Right renal pelvis (tissue), 4 donors: Measurements from ENCODE around the gene OSBP2. TPM values are rescaled to one million over a fixed set of nuclear protein-coding genes. Genes with fewer than 3 reads are reported as not detected.
A peak's percentile ranks its signal among the peaks of the same experiment; 100 is the strongest.
"Not testable (repeated sequence)": the region's sequence is repeated elsewhere in the genome, so short reads cannot be mapped to it uniquely, and the experiment has no call there.

Experiments used
- DNase-seq, 4 donors: peaks; one replicate each; pipeline ENCODE4 v3.0.0-alpha.2; 2013; ENCODE audit warnings: low read depth in 4 of 4, low spot score in 3 of 4, missing footprints in 1 of 4
- polyA plus RNA-seq, 4 donors: library from polyadenylated mRNA; unstranded; fragments of 120-200 nt; gene quantifications; one replicate each; pipeline ENCODE4 v1.2.1, GENCODE V29; 2013; ENCODE audit not compliant: insufficient read length in 4 of 4

The OSBP2 gene
- polyA plus RNA-seq, 4 donors, result 4.9 to 6.8 (median 6.2) TPM

DNA sequence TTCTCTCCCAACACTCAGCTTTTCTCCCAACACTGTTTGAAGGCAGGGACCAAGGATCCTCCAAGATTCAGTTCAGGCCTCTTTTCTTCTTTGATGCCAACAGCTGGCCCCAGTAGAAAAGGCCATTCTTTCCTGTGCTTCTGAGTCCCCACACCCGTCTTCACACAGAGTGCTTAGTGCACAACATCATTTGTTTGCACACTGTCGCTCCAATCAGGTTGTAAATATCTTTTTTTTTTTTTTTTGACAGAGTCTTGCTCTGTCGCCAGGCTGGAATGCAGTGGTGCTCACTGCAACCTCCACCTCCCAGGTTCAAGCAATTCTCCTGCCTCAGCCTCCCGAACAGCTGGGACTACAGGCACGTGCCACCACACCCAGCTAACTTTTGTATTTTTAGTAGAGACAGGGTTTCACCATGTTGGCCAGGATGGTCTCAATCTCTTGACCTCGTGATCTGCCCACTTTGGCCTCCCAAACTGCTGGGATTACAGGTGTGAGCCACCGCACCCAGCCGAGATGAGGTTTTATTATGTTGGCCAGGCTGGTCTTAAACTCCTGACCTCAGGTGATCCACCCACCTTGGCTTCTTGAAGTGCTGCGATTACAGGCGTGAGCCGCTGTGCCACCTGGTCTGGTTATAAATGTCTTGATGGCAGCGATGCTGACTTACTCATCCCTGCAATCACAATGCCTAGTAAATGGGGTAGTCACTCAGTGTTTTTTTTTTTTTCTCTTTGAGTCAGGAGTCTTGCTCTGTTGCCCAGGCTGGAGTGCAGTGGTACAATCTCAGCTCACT is 14.6 kb upstream of the OSBP2 start:
- not testable (repeated sequence) for DNase-seq

DNA sequence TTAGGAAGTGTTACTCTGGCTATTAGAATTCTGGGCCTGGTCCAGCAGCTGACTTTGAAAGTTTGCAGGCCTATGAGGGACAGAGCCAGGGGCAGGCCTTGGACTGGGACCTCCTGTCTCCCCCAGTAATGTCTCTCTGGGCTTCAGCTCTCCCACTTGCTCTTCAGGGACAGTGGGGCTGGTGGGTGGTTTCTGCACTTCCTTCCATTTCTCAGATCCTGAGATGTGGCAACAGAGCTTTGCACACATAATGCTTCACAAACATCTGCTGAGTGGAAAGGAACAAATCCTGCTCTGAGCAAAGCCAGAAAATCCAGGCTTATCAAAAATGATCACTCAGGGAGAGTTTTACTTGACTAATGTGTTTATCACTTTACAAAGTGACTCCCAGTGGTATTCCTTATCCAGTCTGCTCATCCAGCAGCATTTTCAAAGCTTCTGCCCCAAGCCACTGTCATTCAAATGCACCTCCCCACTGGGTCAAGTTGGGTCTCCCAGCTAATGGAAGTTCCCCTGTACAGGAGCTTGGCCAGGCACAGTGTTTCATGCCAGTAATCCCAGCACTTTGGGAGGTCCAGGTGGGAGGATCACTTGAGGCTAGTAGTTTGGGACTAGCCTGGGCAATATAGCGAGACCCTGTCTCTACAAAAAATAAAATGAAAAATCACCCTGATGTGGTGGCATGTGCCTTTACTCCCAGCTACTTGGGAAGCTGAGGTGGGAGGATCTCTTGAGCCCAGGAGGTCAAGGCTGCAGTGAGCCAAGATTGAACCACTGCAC is 13.5 kb upstream of the OSBP2 start:
- no peak for DNase-seq

DNA sequence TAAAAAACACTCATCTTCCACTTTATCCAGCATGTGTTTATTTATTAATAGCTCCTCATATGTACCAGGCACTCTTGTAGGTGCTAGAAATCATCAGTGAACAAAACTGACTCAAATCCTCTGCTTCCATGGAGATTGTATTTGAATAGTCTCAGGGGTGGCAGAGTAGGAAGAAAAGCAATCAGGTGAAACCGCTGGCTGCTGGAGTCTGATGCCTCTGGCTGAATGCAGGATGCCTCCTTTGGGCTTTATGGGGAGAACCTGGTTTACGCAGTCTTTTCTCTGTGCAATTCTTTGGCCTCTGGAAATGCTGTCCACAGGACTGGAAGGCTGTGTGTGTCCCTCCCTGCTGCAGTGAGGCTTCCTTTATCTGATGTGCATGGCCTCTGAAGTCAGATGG is 12.8 kb upstream of the OSBP2 start:
- no peak for DNase-seq

DNA sequence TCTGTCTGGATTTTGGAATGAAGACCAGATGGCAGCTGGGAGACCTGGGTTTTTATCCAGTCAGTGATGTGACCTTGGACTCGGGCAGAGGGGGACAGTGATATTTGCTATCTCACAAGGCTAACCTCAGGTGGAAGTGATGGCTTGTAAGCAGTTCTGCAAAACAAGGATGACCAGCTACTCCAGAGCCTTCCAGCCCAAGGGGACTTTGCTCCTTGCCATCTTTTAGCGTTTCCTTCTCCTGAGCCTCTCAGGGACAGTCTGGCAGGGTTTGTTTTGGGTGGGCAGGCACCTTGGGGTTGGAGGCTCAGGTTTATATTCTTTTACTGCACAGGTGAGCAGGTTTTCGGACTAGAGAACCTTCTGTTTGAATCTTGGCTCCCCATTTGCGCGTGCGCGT is 9.5 kb upstream of the OSBP2 start:
- DNase-seq, result no peak

DNA sequence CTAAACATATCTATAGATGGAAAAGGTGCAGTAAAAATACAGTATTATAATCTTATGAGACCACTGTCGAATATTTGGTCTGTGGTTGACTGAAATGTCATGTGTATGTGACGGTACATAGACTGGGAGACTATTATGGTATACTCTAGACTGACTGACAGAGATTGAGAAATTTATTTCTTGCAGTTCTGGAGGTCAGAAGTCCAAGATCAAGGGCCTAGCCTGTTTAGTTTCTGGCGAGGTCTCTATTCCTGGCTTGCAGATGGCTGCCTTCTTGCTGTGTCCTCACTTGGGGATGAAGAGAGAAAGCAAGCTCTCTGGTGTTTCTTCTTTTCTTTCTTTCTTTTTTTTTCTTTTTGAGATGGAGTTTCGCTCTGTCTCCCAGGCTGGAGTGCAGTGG is 7.3 kb upstream of the OSBP2 start:
- DNase-seq, result no peak

DNA sequence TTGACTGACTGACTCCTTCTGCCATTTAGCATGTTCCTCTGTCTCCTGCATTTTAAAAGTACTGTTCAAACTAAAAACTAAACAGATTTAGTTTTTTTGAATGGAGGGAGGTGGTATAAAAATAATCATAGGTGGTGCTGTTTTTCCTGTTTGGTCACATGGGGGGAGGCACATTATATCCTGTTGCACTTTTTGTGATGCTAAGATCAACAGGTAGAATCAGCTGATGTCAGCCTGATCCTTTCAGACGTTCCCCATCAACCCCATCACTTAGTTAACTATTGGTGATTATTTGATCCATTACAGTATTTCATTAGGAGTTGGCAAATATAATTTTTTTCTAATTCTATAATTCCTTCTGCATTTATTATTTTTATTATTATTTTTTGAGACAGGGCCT is 5.1 kb upstream of the OSBP2 start:
- no peak for DNase-seq

DNA sequence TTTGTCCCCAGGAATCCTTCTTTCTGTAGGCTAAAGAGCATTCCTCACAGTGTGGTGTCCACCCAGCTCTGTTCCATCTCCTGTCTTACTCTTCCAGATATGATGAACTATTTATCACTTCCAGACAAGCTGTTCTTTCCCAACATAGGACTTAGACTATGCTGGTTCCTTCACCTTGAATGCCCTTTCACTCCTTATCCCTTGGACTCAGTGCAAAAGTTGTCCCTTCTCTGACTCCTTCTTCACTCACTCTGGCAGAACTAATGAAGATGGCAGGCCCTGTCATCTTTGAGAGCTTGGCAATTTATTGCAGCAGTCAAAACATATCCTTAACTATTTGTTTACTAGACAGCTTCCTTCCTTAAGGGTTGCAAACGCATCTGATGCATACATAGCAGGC is 3.5 kb upstream of the OSBP2 start:
- no peak for DNase-seq

DNA sequence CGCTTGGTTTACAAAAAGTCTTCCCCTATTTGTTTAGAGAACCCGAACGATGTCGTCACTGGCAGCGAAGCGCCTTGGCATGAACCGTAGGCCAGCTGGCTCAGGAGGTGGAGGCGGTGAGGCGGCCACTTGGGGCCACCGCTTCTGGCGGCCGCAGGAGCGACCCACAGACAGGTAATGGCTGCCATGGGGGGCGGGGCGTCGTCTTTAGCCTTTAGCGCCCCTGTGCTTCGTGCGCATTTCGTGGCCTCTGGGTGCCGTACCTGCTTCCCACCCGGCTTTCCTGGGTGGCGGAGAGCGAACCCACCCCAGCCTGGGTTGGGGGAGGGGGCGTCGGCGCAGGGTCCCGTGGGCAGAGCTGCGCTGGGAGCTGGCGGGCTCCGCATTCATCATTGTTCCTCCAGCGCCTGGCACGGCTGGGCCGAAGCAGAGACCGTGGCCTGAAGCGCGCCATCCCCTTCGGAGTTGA is 469 bp upstream of the OSBP2 start:
- peak in 3 of 4 donors; percentile 27 to 49 (median 28) for DNase-seq

DNA sequence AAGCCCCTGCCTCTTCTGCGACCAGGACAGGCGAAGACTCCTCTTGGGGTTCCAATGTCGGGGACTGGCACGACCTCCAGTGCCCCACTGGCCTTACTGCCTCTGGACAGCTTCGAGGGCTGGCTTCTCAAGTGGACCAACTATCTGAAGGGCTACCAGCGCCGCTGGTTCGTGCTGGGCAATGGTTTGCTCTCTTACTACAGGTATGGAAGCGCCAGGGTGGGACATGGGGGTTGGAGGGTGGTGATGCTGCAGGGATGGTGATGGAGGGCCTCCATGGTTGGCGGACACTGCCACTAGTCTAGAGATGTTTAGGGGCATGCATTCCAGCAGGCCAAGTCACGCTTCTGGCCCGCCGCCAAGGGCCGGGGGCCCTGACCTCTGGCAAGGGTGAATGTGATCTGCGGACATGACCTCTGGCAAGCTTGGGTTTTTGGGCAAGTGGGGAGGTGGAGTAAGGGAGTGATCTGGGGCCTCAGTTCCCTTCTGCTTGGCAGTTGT is 727 bp downstream of the OSBP2 start:
- DNase-seq, result no peak

DNA sequence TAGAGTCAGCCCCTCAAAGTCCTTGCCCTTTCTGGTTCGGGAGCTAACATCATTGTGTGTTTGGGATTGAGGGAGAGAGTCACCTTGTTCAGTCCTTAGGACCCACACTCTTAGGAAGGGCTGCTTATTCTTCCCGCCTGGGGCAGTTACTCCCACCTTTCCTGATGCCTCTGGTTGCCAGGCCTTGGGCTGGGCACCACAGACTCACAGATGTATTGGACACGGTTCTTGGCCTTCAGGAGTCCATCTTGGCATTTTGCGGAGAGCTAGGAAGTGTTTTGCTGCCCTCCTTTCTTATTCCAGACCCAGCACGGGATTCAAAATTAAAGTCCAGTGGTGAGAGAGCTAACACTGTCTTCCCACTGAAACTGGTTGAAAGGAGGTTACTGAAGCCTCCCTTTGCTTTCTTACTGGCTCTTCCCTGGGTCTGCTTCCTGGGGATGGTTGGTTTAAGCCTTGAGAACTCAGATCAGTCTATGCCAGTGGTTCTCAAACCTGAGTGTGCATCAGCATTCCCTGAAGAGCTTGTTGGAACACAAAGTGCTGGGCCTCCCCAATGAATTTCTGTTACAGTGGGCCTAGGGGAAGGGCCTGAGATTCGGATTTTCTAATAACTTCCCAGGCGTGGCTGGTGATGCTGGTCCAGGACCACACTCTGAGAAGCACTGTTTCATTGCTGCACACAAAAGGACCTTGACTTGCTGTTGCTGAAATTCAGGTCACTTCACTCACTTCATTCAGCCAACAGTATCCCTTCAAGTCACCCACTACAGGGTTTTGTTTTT is 1.4 kb downstream of the OSBP2 start:
- DNase-seq, result no peak

DNA sequence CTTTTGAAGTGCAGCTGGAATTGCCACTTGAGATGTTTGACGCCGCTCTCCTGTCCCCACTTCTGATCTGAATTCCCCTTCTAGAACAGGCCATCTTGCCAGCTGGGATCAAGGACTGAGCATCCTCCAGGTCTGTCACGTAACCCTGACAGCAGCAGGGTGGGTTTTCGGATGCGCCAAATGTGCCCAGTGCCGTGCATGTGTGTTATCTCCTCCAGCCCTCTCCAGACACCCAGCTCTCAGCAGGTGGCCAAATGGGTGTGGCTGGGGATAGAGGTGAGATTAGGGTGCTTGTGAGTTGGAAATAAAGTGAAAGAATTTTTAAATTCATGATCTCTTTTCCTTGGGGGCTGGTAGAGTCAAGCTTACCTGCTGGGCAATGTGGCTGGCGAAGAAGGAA is 3.3 kb downstream of the OSBP2 start:
- DNase-seq, result no peak

DNA sequence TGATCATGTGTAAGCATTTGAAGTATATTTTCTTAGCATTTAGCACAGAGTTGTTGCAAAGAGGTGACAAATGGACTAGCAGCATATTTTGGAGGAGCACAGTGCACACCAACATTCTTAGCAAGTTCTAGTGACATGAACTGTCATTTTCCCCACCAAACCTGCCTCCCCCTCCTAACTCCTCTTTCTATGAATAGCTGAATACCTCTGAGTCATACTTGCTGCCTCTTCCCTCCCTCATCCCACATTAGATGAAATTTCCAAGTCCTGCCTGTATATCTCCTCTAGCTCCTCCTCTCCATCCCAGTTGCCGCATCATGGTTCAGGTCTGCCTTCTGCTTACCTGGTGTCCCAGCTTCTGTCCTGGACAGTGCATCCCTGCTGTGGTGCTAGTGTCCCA is 7.2 kb downstream of the OSBP2 start:
- no peak for DNase-seq

DNA sequence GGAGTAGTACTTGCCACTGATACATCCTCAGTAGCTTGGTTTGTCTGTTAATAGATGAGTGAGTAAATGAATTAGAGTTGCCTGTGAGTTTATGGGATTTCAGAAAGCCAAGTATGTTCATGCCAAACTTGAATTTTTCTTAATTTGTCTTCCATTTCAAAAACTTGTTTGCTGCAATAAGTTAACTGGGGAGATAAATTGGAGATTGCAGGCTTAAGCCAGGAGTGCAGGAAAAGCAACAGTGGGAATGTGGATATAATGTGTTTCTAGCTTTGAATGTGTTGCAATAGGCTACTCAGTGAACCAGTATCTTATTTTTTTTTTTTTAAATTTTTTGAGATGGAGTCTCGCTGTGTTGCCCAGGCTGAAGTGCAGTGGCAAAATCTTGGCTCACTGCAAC is 8.2 kb downstream of the OSBP2 start:
- DNase-seq, result no peak

DNA sequence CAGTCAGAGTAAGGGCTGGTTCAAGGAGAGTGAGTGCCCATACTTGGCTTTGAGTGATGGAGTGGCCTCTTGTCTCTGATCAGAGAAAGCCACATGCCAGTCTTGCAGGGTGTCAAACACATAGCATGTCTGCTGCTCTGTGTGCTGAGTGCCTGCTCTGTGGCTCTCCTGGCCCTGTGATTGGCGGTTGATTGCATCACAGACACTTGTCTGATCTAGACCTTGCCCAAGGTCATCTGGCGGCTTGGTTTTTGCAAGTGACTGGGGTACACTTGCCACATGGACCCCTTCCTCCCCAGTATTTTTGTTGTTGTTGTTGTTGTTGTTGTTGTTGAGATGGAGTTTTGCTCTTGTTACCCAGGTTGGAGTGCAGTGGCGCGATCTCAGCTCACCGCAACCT is 10.3 kb downstream of the OSBP2 start:
- DNase-seq, result no peak

DNA sequence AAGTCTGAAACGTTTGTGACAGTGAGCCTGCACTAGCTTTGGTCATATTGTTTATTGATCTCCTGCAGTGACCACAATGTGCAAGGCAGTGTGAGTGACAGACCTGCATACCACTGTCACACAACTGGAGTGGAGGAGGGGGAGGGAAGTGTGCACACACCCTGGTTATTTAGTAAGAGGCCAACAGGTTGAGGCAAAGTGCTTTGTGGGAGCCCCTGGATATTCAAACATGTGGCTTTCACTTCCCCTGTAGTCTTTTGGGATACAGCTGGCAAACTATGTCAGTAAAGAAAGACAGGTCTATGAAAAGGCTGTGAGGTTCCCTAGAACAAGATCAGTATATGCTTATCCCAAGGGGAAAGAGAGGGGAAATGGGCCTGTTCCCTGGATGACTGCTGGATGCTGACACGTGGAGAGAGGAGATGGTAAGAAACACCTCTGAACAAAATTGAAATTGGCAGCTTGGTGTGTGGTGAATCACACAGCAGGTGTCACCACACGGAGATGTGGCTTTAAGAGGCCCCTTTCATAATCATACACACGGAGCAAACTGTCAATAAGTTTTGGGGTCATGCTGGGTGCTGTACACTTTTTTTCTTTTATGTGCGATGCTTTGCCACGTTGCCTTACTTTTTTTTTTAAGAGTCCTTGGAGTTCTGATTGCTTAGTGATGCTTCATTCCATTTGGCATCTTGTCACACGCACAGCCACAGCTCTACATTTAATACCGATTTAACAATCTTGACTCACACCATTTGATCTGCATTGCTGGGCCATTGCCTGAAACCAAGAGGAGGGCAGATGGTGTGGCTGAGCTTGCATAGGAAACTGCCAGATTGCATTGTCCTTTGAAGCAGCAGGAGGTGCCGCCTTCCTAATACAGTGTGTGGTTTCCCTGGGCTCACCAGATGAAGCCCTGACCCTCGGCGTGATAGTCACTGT is 11.3 kb downstream of the OSBP2 start:
- DNase-seq, result no peak

DNA sequence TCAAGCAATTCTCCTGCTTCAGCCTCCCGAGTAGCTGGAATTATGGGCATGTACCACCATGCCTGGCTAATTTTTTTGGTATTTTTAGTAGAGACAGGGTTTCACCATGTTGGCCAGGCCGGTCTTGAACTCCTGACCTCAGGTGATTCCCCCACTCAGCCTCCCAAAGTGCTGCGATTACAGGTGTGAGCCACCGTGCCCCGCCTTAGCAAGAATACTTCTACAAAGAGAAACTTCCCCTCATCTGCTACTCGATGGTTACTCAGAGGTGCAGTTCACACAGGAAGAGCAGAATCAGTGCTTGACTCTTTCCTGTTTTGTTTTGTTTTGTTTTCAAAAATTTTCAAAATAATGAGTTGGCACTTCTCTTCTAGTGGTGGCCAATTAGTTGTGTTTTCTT is 15.3 kb downstream of the OSBP2 start:
- not testable (repeated sequence) for DNase-seq

DNA sequence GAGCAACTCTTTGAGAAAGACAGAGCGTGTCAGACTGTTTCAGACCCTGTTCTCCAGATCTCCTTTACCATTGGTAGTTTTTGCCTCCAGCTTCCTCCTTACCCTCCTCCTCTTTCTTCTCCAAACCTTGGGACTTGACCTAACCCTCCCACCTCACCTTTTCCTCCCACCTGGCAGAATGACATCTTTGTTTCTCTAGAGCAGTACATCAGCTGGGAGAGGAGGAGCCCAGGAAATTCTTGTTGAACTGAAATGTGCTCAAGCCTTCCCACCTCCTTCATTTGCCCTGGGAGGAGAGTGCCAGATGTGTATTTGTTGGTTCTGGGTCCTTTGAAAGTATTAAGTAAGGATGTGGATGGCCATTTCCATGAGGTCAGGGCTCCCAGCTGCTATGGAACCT is 17.4 kb downstream of the OSBP2 start:
- no peak for DNase-seq

DNA sequence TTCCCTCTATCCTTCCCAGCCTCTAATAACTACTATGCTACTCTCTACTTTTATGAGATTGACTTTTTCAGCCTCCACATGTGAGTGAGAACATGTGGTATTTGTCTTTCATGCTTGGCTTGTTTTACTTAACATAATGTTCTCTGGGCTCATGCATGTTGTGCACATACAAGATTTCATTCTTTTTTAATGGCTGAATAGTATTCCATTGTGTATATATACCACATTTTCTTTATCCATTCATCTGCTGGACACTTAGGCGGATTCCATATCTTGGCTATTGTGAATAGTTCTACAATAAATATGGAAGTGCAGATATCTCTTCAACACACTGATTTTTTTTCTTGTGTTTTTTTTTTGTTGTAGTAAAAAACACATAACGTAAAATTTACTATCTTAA is 19.4 kb downstream of the OSBP2 start:
- no peak for DNase-seq

DNA sequence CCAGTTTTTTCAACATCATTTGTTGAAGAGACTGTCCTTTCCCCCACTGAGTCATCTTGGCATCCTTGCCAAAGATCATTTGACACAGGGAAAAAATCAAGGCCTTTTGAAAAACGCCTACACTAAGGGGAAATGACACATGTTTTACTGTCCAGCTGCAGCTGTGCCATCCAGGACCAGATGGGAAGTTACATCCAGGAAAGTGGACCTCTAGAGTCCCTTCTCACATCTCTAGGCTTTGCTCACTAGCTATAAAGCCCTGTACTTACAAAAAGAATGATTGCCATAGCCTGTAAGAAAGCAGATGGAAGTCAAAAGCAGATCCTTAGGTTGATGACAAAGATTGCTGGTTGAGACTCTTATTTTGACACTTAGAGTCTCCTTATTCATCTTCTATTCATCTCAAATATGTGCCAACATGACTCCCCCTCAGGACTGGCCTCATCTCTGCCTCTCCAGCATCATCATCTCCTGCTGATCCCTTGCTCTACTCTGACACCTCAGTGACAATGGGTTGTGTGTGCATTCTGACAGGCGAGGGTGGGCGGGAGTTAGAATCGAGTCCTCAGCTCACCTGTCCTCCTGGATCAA is 22.8 kb downstream of the OSBP2 start:
- no peak for DNase-seq

DNA sequence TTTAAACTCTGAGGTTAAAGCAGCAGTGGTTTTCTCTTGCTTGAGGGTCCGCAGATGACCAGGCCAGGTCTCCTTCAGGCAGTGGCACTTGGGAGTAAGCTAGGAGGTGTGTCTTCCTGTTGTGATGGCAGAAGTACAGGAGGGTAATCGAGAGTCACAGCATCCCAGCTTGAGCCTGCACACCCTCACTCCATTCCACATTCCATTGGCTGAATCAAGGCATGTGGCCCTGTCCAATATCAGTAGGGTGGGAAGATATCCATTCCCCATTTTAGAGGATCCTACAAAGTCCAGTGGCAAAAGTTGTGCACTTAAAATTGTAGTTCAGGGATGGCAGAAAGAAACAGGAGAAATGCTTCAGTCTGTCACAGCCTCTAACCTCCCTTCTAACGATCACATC is 23.3 kb downstream of the OSBP2 start:
- DNase-seq, result no peak
